Thoracic aorta (tissue), 2 donors: ENCODE results near the gene ELL3. TPM values are rescaled to one million over a fixed set of nuclear protein-coding genes. Genes with fewer than 3 reads are reported as not detected.
A peak's percentile ranks its signal among the peaks of the same experiment; 100 is the strongest.

ENCODE experiments used
- ATAC-seq: fragments of 150-250 bp; one replicate; pipeline ENCODE4 v1.8.0; 2017; ENCODE audit warnings: low read depth; ENCODE audit not compliant: insufficient number of reproducible peaks, low FRiP score
- DNase-seq: peaks from one replicate; pipeline ENCODE4 v3.0.0-alpha.2; 2020; ENCODE audit warnings: low spot score
- H3K27ac ChIP-seq, 2 donors: fragments of 200-600 bp; sonication (generic); 1 replicate in 1 of 2; 2 replicates in 1 of 2; pipeline ENCODE4 v1.5.1; 2016; ENCODE audit warnings: mild to moderate bottlenecking in 2 of 2, moderate library complexity in 2 of 2
- H3K27me3 ChIP-seq: fragments of 200-600 bp; sonication (generic); replicated peaks from 2 replicates; pipeline ENCODE4 v1.6.0; 2016; ENCODE audit warnings: mild to moderate bottlenecking; ENCODE audit not compliant: insufficient read depth
- H3K36me3 ChIP-seq: fragments of 200-600 bp; sonication (generic); one replicate; pipeline ENCODE4 v1.5.1; 2016
- H3K4me1 ChIP-seq, 2 donors: fragments of 200-600 bp; sonication (generic); 1 replicate in 1 of 2; 2 replicates in 1 of 2; pipeline versions ENCODE4 v1.5.1 to v1.6.0; 2016; ENCODE audit warnings: low read depth in 2 of 2, mild to moderate bottlenecking in 1 of 2; ENCODE audit not compliant: control insufficient read depth in 1 of 2
- H3K4me3 ChIP-seq: fragments of 200-600 bp; sonication (generic); 2 replicates; pipeline ENCODE4 v1.5.1; 2016; ENCODE audit warnings: mild to moderate bottlenecking
- H3K9me3 ChIP-seq: fragments of 200-600 bp; sonication (generic); 2 replicates; pipeline ENCODE4 v1.5.1; 2016
- CTCF ChIP-seq: fragments of 200-600 bp; sonication (generic); IDR thresholded peaks from one replicate; pipeline ENCODE4 v1.5.1; 2019; ENCODE audit warnings: antibody characterized with exemption
- total RNA-seq, 2 donors: library from RNA; depleted of rRNA; stranded (reverse); fragments of >200 nt; gene quantifications; one replicate each; pipeline versions ENCODE4 v1.1.0 to v1.2.3, GENCODE V29; 2016

ELL3 gene
- total RNA-seq, 2 donors from 2014 or later = 7.2 to 11.2 TPM

GRCh38 chr15:43777267-43777914, 625 bp upstream of the ELL3 start:
- H3K9me3 ChIP-seq = no peaks in the 10 kb centered on the region
- H3K36me3 ChIP-seq = no peaks in the 10 kb centered on the region
- H3K4me1 ChIP-seq = peaks cover 3 to 20% of the 10 kb centered on the region in 2 donors
- H3K27ac ChIP-seq = peak overlapping the region; percentile 85 to 91
- peak; percentile 61 for TF ChIP-seq CTCF
- H3K4me3 ChIP-seq = peak overlapping the region; percentile 81
- DNase-seq = no peak
- no peaks in the 10 kb centered on the region for H3K27me3 ChIP-seq
- peak; percentile 70 for ATAC-seq

- DNase-seq = no peak
- ATAC-seq = no peak
- H3K4me3 ChIP-seq = peak overlapping the region; percentile 81
Observed at GRCh38 chr15:43776101-43776717, 557 bp downstream of the ELL3 start.

DNA sequence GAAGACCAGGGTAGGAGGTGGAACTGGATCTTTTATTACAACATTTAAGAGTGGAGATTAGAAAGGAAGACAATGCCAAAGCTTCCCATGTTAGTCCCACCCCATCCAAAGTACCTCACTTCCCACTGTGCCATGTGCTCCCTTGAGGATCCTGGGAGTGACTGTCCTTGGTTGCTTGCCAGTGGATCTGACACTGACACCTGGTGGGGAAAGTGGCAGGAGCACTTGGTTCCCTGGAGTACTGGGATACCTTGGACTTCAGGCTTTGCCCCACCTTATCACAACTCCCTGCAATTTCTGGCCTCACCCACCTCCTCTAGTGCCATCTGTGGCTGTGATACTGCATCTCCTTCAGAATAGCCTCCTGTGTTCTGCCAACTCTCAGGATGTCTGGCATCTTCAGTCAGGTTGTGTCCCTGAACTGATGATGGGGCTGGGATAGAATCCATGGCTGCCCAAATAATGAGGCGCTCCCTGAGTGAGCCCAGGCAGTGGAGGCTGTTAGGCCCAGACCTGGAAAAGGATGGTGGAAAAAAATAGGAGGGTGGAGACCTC, 1.3 kb downstream of the ELL3 start:
- Histone ChIP-seq H3K36me3 (peaks cover 16% of the 10 kb centered on the region), H3K27ac (peak overlapping the region; percentile 85 to 91), H3K4me1 (peaks cover 3 to 20% of the 10 kb centered on the region in 2 donors), H3K27me3 (no peaks in the 10 kb centered on the region), H3K4me3 (no peak overlapping the region), H3K9me3 (no peaks in the 10 kb centered on the region)
- TF ChIP-seq CTCF = no peak
- DNase-seq (no peak), ATAC-seq (no peak)

More at GRCh38 chr15:43776101-43776717, 557 bp downstream of the ELL3 start:
- Histone ChIP-seq H3K36me3 (peaks cover 9% of the 10 kb centered on the region), H3K9me3 (no peaks in the 10 kb centered on the region), H3K4me1 (peaks cover 3 to 20% of the 10 kb centered on the region in 2 donors), H3K27me3 (no peaks in the 10 kb centered on the region), H3K27ac (peak overlapping the region; percentile 85 to 91)
- no peak for TF ChIP-seq CTCF

DNA sequence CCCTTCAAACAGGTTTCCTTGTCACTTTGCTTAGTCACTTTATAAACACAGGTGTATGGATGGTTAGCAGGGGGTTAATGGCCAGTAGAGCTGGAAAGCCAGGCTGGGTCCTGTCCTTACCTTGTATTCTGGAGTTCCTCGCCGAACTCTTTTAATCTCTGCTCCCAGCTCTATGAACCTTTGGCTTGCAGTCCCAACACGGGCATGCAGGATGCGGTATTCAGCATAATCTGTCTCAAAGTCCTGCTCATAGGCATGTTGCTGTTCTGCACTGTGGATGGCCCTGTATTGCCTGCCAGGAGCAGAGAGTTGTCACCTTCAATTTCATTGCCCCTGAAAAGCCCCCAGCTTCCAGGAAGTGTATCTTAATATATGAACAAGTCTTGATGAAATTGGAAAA, 2.7 kb downstream of the ELL3 start:
- ATAC-seq = no peak
- Histone ChIP-seq H3K27me3 (no peaks in the 10 kb centered on the region), H3K4me3 (no peak overlapping the region), H3K9me3 (no peaks in the 10 kb centered on the region), H3K4me1 (peaks cover 3 to 20% of the 10 kb centered on the region in 2 donors), H3K36me3 (peaks cover 22% of the 10 kb centered on the region), H3K27ac (peak overlapping the region in 1 of 2 donors; percentile 85)
- DNase-seq = no peak
- no peak for TF ChIP-seq CTCF

DNA sequence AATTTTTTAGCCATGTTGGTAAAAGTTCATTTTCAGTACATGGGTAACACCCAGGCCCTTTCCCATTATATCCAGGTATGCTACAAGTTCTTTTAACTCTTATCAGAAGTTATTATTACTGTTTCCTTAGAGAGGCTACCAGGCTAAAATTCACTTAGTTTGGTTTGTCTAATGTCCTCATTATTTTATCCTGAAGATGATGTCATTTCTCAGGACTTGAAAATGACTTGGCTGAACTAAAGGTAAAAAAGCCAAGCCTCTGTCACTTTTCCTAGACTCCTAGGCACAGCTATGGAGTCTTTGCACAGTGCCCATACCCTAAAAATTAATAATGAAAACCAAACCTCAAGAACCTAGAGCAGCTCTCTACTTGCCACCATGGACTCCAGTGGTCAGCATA, 4.1 kb downstream of the ELL3 start:
- ATAC-seq = no peak
- Histone ChIP-seq H3K9me3 (no peaks in the 10 kb centered on the region), H3K36me3 (peaks cover 37% of the 10 kb centered on the region)

More for the DNA sequence above, 4.1 kb downstream of the ELL3 start:
- no peak for DNase-seq
- no peak overlapping the region for H3K4me3 ChIP-seq
- peaks cover 3 to 14% of the 10 kb centered on the region in 2 donors for H3K4me1 ChIP-seq
- no peak for TF ChIP-seq CTCF
- H3K27ac ChIP-seq = no peak overlapping the region
- no peaks in the 10 kb centered on the region for H3K27me3 ChIP-seq
